Lower leg skin (tissue), 3 donors: ENCODE results near the gene URM1.
"Not testable (repeated sequence)": the region's sequence is repeated elsewhere in the genome, so short reads cannot be mapped to it uniquely, and the experiment has no call there.

ENCODE experiments used
- CTCF ChIP-seq, 3 donors: fragments of 450-650 bp; IDR thresholded peaks; one replicate each; pipeline ENCODE4 v1.5.1; 2016; ENCODE audit warnings: antibody characterized with exemption in 3 of 3, mild to moderate bottlenecking in 3 of 3, moderate library complexity in 2 of 3
- POLR2A ChIP-seq, 2 donors: fragments of 450-650 bp; IDR thresholded peaks; one replicate each; pipeline ENCODE4 v1.6.1; 2016 to 2017; ENCODE audit warnings: antibody characterized with exemption in 2 of 2, mild to moderate bottlenecking in 1 of 2, moderate library complexity in 1 of 2

GRCh38 chr9:128413728-128414127, 42.6 kb downstream of the URM1 start:
- TF ChIP-seq CTCF, POLR2A (IDR thresholded peaks at IDR 0.05): not testable (repeated sequence)
